ENCODE results near the gene NFKBIB.
"Not testable (repeated sequence)": the region's sequence is repeated elsewhere in the genome, so short reads cannot be mapped to it uniquely, and the experiment has no call there.

The NFKBIB gene

DNA sequence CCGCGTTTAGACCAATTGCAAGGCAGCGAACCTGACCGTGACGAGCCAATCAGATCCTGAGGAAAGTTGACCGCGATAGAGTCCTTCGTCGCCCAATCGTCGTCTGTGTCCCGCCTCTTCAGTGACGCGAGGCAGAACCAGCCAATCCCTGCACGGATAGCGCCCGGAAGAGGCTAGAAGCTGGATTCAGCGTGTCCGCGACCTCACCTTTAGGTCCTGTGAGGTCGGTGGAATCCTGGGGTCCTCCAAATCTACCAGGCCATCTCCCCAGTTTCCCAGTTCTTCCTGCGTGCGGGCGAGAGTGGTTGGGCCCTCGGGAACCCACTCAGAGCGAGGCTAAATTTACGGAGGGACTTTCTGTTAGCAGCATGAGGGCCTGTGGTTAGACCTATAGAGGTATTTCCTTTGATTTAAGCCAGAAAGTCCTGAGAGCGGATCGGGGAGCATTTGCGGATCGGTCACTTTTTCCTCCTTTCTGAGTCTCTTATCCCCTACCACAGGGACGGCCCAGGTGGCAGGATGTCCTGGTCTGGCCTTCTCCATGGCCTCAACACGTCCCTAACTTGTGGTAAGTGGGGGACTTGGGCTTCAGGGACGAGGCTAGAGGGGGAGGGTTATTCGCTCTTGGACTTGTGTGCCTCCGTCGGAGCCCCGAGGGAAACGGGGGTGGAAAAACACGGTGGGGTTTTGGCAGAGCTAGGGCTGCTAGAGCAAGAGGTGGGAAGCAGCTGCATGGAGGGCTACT is 31.2 kb downstream of the NFKBIB start, which contains the start of gene MRPS12:
MRPS12 (plus strand) TSS at position 169 of the 745 bp plus-strand sequence; CDS start at position 520, 351 bp downstream.
- peak; percentile 99 to 100 for DNase-seq

GRCh38 chr19:38931521-38931793 is 31.7 kb downstream of the NFKBIB start:
- DNase-seq, result no peak

DNA sequence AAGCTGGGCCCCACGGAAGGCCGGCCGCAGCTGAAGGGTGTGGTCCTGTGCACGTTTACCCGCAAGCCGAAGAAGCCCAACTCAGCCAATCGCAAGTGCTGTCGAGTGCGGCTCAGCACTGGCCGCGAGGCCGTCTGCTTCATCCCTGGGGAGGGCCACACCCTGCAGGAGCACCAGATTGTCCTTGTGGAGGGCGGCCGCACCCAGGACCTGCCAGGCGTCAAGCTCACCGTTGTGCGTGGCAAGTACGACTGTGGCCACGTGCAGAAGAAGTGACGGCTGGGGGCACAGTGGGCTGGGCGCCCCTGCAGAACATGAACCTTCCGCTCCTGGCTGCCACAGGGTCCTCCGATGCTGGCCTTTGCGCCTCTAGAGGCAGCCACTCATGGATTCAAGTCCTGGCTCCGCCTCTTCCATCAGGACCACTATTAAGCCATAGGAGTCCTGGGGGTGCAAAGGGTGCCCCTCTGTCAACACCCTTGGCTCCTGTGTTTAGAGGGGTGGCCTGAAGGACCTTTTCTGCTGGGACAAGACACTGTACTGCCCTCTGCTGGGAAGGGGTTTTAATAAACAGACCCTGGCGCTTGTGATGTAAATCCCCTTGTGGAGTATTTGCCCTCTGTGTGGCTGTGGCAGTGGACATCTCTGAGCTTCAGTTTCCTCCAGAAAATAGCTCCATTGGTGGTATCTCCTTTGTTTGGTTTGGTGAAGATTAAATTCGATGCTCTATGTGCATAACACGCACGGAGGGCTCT is 32.8 kb downstream of the NFKBIB start:
- peak; percentile 43 to 63 for DNase-seq

GRCh38 chr19:38933544-38933943 is 33.8 kb downstream of the NFKBIB start:
- DNase-seq, result no peak

DNA sequence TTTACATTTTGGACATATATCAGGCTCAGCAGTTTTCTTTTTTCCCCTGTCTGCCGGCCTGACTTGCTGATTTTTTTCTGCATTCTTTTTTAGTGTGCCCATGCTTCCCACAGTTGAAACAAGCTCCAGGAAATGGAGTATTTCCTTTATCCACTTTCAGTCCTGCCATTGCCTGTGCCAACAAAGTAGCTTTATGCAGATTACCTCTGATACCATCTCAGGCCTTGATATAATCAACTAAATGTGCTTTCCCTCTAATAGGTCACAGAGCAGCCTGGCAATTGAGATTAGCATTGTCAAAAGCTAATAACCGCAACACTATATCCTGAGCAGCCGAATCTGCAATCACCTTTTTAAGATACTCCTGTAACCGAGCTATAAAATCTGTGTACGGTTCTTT is 40.2 kb downstream of the NFKBIB start:
- no peak for DNase-seq

DNA sequence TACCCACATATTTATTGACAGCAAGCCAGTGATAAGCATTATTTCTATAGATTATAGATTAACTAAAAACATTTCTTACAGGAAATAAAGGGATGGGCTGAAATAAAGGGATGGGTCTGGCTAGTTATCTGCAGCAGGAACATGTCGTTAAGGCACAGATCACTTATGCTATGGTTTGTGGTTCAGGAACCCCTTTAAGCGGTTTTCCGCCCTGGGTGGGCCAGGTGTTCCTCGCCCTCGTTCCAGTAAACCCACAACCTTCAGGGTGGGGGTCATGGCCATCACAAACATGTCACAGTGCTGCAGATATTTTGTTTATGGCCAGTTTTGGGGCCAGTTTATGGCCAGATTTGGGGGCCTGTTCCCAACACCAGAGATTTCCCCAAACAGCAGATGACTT is 41.7 kb downstream of the NFKBIB start:
- not testable (repeated sequence) for DNase-seq

GRCh38 chr19:38941979-38942378 is 42.2 kb downstream of the NFKBIB start:
- no peak for DNase-seq

- DNase-seq, result no peak
Observed at GRCh38 chr19:38942471-38943181, 42.9 kb downstream of the NFKBIB start.

- peak; percentile 58 to 72 for DNase-seq
Observed at GRCh38 chr19:38944981-38945506, 45.3 kb downstream of the NFKBIB start.

- no peak for DNase-seq
Observed at GRCh38 chr19:38945562-38946228, 45.9 kb downstream of the NFKBIB start.

DNA sequence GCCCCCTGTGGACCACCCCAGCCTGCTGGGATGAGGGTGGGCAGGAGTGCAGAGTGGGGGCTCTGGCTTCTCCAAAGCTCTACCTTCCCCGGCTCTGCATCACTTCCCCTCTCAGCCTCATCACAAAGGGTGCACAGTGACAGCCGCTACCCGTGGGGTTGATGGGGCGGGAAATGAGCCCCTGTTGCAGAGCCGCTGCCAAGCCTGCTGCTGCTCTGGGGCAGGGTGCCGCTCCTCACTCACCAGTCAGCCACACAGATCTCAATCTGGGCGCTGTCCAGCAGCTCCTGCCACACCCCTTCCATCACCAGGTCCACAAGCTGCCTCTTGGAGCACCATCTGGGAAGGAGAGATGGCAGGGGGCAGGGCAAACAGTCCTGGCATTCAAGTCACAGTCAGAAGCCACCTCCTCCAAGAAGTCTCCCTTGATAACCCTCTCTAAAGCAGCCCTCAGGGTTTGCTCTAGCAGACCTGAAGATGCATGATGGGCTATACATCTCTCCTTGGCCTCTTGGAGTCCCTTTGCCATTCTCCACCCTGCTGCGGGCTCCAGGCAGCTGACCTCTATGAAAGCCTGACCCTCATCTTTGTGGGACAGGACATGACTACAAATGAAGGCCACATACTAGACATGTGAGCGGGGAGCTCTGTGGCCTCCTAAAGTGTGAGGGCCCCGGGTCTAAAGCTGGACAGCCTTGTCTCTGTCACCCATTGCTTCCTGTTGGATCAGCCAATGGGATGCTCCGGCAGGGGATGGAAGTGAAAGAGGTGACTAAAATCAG is 46.7 kb downstream of the NFKBIB start:
- no peak for DNase-seq

GRCh38 chr19:38949580-38950367 is 50.0 kb downstream of the NFKBIB start:
- peak; percentile 96 to 99 for DNase-seq

DNA sequence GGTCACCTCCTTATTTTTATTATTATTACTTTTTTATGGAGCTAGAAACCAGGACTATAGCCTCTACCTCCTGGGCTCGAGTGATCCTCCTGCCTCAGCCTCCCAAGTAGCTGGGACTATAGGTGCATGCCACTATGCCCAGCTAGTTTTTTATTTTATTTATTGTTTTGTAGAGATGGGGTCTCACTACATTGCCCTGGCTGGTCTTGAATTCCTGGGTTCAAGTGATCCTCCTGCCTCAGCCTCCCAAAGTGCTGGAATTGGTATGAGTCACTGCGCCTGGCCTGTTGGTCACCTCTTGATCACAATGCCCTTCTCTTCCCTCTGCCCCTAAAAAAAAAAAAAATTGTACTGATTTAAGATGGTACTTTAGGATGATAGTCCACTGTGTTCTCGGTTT is 51.4 kb downstream of the NFKBIB start:
- no peak for DNase-seq

- peak; percentile 81 to 90 for DNase-seq
Observed at GRCh38 chr19:38952395-38953165, 52.8 kb downstream of the NFKBIB start.

GRCh38 chr19:38953677-38954076 is 53.9 kb downstream of the NFKBIB start:
- no peak for DNase-seq

- no peak for DNase-seq
Observed at GRCh38 chr19:38956264-38956663, 56.5 kb downstream of the NFKBIB start.

GRCh38 chr19:38958301-38958700 is 58.5 kb downstream of the NFKBIB start:
- no peak for DNase-seq

Data from SHP77 (cell line).